Measurements from ENCODE around the gene MRPS26.

The MRPS26 gene

DNA sequence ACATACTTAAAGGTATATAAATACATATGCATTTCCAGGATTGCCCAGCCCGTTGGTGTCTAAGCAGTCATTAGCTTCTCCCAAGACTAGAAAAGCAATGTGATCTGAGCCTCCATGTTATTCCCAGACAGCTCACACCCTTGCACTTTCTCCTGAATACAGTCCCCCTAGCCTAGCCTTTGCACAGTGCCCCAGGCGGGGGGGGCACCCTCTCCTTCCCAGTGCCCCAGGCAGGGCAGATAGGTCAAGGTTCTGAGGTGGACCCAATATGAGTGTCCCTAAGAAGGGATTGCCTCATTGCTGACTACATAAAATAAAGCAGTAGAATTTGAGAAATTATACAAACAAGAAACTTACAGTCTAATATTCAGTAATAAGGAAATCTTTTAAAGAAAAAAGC, 17.9 kb upstream of the MRPS26 start:
- no peak overlapping the region for H3K27ac ChIP-seq (ENCODE audit: low read length)
- no peak overlapping the region for H3K4me3 ChIP-seq (ENCODE audit: low read length)
- TF ChIP-seq EZH2phosphoT487 (IDR thresholded peaks at IDR 0.05; ENCODE audit: low read depth) = no peak
- TF ChIP-seq, protein P1, sequence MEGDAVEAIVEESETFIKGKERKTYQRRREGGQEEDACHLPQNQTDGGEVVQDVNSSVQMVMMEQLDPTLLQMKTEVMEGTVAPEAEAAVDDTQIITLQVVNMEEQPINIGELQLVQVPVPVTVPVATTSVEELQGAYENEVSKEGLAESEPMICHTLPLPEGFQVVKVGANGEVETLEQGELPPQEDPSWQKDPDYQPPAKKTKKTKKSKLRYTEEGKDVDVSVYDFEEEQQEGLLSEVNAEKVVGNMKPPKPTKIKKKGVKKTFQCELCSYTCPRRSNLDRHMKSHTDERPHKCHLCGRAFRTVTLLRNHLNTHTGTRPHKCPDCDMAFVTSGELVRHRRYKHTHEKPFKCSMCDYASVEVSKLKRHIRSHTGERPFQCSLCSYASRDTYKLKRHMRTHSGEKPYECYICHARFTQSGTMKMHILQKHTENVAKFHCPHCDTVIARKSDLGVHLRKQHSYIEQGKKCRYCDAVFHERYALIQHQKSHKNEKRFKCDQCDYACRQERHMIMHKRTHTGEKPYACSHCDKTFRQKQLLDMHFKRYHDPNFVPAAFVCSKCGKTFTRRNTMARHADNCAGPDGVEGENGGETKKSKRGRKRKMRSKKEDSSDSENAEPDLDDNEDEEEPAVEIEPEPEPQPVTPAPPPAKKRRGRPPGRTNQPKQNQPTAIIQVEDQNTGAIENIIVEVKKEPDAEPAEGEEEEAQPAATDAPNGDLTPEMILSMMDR (IDR thresholded peaks at IDR 0.05; ENCODE audit: low read depth, low read length) = no peak
- peaks cover 48% of the 10 kb centered on the region for H3K36me3 ChIP-seq (replicated peaks; ENCODE audit: low read depth, low read length)
- no peaks in the 10 kb centered on the region for H4K20me1 ChIP-seq (ENCODE audit: insufficient read depth, low read length)
- no peak overlapping the region for H3K4me2 ChIP-seq (ENCODE audit: low read length)
- no peaks in the 10 kb centered on the region for H3K27me3 ChIP-seq (ENCODE audit: low read depth, low read length)
- no peak overlapping the region for H3K9ac ChIP-seq (ENCODE audit: low read length)
- no peak overlapping the region for H2AFZ ChIP-seq (ENCODE audit: low read depth, low read length)
- no peaks in the 10 kb centered on the region for H3K4me1 ChIP-seq (ENCODE audit: low read length)
- no peaks in the 10 kb centered on the region for H3K79me2 ChIP-seq (ENCODE audit: low read length)
- H3K9me3 ChIP-seq (ENCODE audit: insufficient read depth, low read length) = no peaks in the 10 kb centered on the region

DNA sequence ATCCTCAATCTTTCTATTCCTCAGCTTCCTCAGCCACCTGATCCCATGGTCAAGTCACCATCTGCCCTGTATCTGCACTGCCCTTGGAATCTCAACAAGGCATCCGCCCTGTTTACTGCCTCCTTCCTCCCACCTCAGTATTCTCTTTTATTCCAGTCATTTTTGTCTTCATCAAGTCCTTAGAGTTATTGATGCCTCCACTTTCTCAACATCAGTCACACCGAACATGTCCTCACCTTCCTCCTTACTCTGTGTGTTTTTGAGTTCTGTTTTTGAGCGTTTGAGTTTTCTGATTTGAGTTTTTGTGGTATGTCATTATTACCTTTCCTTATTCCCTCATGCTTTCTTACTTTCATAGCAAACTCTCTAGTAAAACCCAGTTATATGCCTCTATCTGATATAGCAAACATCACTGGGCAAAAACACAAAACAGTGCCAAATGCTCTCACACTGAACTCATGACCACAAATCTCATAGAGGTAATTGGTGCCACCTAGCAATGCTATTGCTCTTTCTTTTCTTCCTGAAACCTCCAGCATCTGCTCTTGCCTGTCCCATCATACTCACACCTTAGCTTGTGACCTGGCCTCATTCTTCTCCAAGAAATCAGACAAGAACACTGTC, 14.2 kb upstream of the MRPS26 start:
- Histone ChIP-seq H3K27me3 (ENCODE audit: low read depth, low read length) (no peaks in the 10 kb centered on the region), H3K27ac (ENCODE audit: low read length) (no peak overlapping the region), H3K9ac (ENCODE audit: low read length) (no peak overlapping the region), H4K20me1 (ENCODE audit: insufficient read depth, low read length) (no peaks in the 10 kb centered on the region), H3K36me3 (replicated peaks; ENCODE audit: low read depth, low read length) (peaks cover 43% of the 10 kb centered on the region), H3K4me1 (ENCODE audit: low read length) (no peaks in the 10 kb centered on the region), H3K4me2 (ENCODE audit: low read length) (no peak overlapping the region), H2AFZ (ENCODE audit: low read depth, low read length) (no peak overlapping the region), H3K79me2 (ENCODE audit: low read length) (no peaks in the 10 kb centered on the region), H3K9me3 (ENCODE audit: insufficient read depth, low read length) (no peaks in the 10 kb centered on the region), H3K4me3 (ENCODE audit: low read length) (no peak overlapping the region)
- no peak for TF ChIP-seq EZH2phosphoT487 (IDR thresholded peaks at IDR 0.05; ENCODE audit: low read depth)
- TF ChIP-seq, protein P1 (IDR thresholded peaks at IDR 0.05; ENCODE audit: low read depth, low read length) = no peak

DNA sequence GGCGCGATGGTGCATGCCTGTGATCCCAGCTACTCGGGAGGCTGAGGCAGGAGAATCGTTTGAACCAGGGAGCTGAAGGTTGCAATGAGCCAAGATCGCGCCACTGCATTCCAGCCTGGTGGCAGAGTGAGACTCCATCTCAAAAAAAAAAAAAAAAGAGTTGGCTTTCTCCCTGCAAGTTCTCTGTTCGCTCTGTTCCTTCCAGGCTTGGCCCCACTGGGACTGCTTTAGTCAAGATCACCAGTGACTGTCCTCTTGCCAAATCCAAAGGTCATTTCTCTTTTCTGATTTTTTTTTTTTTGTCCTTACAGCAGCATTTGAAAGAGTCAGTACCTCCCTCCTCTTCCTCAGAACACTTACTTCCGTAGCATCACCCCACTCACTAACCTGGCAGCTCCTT, 13.2 kb upstream of the MRPS26 start:
- Histone ChIP-seq H3K36me3 (replicated peaks; ENCODE audit: low read depth, low read length) (peaks cover 48% of the 10 kb centered on the region), H3K27me3 (ENCODE audit: low read depth, low read length) (no peaks in the 10 kb centered on the region), H3K4me1 (ENCODE audit: low read length) (no peaks in the 10 kb centered on the region), H3K4me3 (ENCODE audit: low read length) (no peak overlapping the region), H4K20me1 (ENCODE audit: insufficient read depth, low read length) (no peaks in the 10 kb centered on the region), H3K4me2 (ENCODE audit: low read length) (no peak overlapping the region), H3K9me3 (ENCODE audit: insufficient read depth, low read length) (no peaks in the 10 kb centered on the region), H3K27ac (ENCODE audit: low read length) (no peak overlapping the region), H3K79me2 (ENCODE audit: low read length) (no peaks in the 10 kb centered on the region), H2AFZ (ENCODE audit: low read depth, low read length) (no peak overlapping the region), H3K9ac (ENCODE audit: low read length) (no peak overlapping the region)
- TF ChIP-seq, protein P1 (IDR thresholded peaks at IDR 0.05; ENCODE audit: low read depth, low read length) = no peak
- TF ChIP-seq EZH2phosphoT487 (IDR thresholded peaks at IDR 0.05; ENCODE audit: low read depth) = no peak

DNA sequence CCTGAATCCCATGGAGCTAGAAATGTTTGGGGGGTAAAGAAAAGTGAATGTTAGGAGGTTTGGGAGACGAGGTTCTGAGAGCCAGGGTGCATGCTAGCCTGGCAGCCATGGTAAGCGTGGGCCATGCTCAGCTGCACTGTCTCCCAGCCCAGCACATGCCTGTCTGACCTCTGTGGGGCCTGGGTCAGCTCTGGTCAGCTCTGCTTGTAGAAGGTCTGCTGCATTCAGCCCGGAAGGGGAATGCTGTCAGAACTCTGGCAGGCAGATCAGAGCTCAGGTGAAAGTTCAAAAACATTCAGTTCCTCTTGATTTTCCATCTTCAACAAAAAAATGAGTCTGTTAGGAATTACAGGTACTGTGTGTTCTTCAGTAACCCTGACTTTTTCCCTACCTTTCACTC, 8.2 kb upstream of the MRPS26 start:
- no peaks in the 10 kb centered on the region for H3K9me3 ChIP-seq (ENCODE audit: insufficient read depth, low read length)
- peaks cover 42% of the 10 kb centered on the region for H3K36me3 ChIP-seq (replicated peaks; ENCODE audit: low read depth, low read length)
- H3K4me3 ChIP-seq (ENCODE audit: low read length) = no peak overlapping the region

More for the DNA sequence above, 8.2 kb upstream of the MRPS26 start:
- Histone ChIP-seq H3K27ac (ENCODE audit: low read length) (no peak overlapping the region), H3K4me2 (ENCODE audit: low read length) (no peak overlapping the region), H4K20me1 (ENCODE audit: insufficient read depth, low read length) (no peaks in the 10 kb centered on the region), H3K79me2 (ENCODE audit: low read length) (no peaks in the 10 kb centered on the region), H3K9ac (ENCODE audit: low read length) (no peak overlapping the region), H3K27me3 (ENCODE audit: low read depth, low read length) (no peaks in the 10 kb centered on the region), H3K4me1 (ENCODE audit: low read length) (no peaks in the 10 kb centered on the region), H2AFZ (ENCODE audit: low read depth, low read length) (no peak overlapping the region)
- TF ChIP-seq, protein P1 (IDR thresholded peaks at IDR 0.05; ENCODE audit: low read depth, low read length) = no peak
- no peak for TF ChIP-seq EZH2phosphoT487 (IDR thresholded peaks at IDR 0.05; ENCODE audit: low read depth)
